ENCODE results near the gene EVI5.
A peak's percentile ranks its signal among the peaks of the same experiment; 100 is the strongest.
"Not testable (repeated sequence)": the region's sequence is repeated elsewhere in the genome, so short reads cannot be mapped to it uniquely, and the experiment has no call there.

EVI5 gene

GRCh38 chr1:92747735-92748134 is 37.2 kb downstream of the EVI5 start:
- TF ChIP-seq CTCF (IDR thresholded peaks at IDR 0.05; ENCODE audit: low read depth, low read length, missing control alignments), result no peak
- H3K4me3 ChIP-seq (ENCODE audit: low read depth, low read length), result no peak overlapping the region
- in situ Hi-C loops (cut with HindIII; ENCODE audit: low sequenced_read_pairs), result no loop called here
- no peak for DNase-seq (ENCODE audit: low read depth)

GRCh38 chr1:92746255-92746654 is 38.7 kb downstream of the EVI5 start:
- in situ Hi-C loops (cut with HindIII; ENCODE audit: low sequenced_read_pairs); DNase-seq (ENCODE audit: low read depth); H3K4me3 ChIP-seq (ENCODE audit: low read depth, low read length): not testable (repeated sequence)

- DNase-seq (ENCODE audit: low read depth), result no peak
Observed at GRCh38 chr1:92743221-92743620, 41.7 kb downstream of the EVI5 start.

GRCh38 chr1:92739669-92740524 is 45.0 kb downstream of the EVI5 start:
- H3K4me3 ChIP-seq (ENCODE audit: low read depth, low read length), result no peak overlapping the region
- no peak for DNase-seq (ENCODE audit: low read depth)
- in situ Hi-C loops (cut with HindIII; ENCODE audit: low sequenced_read_pairs), result no loop called here
- TF ChIP-seq CTCF (IDR thresholded peaks at IDR 0.05; ENCODE audit: low read depth, low read length, missing control alignments), result no peak

More at GRCh38 chr1:92743221-92743620, 41.7 kb downstream of the EVI5 start:
- H3K4me3 ChIP-seq (ENCODE audit: low read depth, low read length), result no peak overlapping the region
- in situ Hi-C loops (cut with HindIII; ENCODE audit: low sequenced_read_pairs), result no loop called here
- no peak for TF ChIP-seq CTCF (IDR thresholded peaks at IDR 0.05; ENCODE audit: low read depth, low read length, missing control alignments)

GRCh38 chr1:92736395-92736794 is 48.5 kb downstream of the EVI5 start:
- DNase-seq (ENCODE audit: low read depth), result no peak
- TF ChIP-seq CTCF (IDR thresholded peaks at IDR 0.05; ENCODE audit: low read depth, low read length, missing control alignments), result peak; percentile 24
- H3K4me3 ChIP-seq (ENCODE audit: low read depth, low read length), result no peak overlapping the region
- in situ Hi-C loops (cut with HindIII; ENCODE audit: low sequenced_read_pairs), result no loop called here

GRCh38 chr1:92730476-92730875 is 54.4 kb downstream of the EVI5 start:
- no peak overlapping the region for H3K4me3 ChIP-seq (ENCODE audit: low read depth, low read length)
- no peak for TF ChIP-seq CTCF (IDR thresholded peaks at IDR 0.05; ENCODE audit: low read depth, low read length, missing control alignments)
- in situ Hi-C loops (cut with HindIII; ENCODE audit: low sequenced_read_pairs), result no loop called here
- no peak for DNase-seq (ENCODE audit: low read depth)

GRCh38 chr1:92728697-92729096 is 56.2 kb downstream of the EVI5 start:
- no peak overlapping the region for H3K4me3 ChIP-seq (ENCODE audit: low read depth, low read length)
- TF ChIP-seq CTCF (IDR thresholded peaks at IDR 0.05; ENCODE audit: low read depth, low read length, missing control alignments), result no peak
- no peak for DNase-seq (ENCODE audit: low read depth)
- in situ Hi-C loops (cut with HindIII; ENCODE audit: low sequenced_read_pairs), result no loop called here

GRCh38 chr1:92723713-92724112 is 61.2 kb downstream of the EVI5 start:
- DNase-seq (ENCODE audit: low read depth); H3K4me3 ChIP-seq (ENCODE audit: low read depth, low read length); in situ Hi-C loops (cut with HindIII; ENCODE audit: low sequenced_read_pairs): not testable (repeated sequence)
